ENCODE measurements around the gene SPRR1B. TPM values are rescaled to one million over a fixed set of nuclear protein-coding genes. Genes with fewer than 3 reads are reported as not detected.

SPRR1B gene
- total and polyA plus RNA-seq, 10 of the 15 experiments (the other 5 are each of a cell fraction or from before 2014, with no cell fraction given), result not detected

- H4K20me1 ChIP-seq (ENCODE audit: control insufficient read depth, insufficient read depth), result no peaks in the 10 kb centered on the region
- ChIA-PET CTCF (no interaction called here), SMC1A (ENCODE audit: uncharacterized antibody, unreplicated experiment) (no interaction called here), POLR2A (no interaction called here), RAD21 (ENCODE audit: unreplicated experiment) (no interaction called here)
- no peak for FAIRE-seq
- no peaks in the 10 kb centered on the region for H3K4me1 ChIP-seq (ENCODE audit: control insufficient read depth, insufficient read depth, low read length)
- in situ Hi-C loops (cut with MboI), result no loop called here
- H3K9me3 ChIP-seq (replicated peaks; ENCODE audit: control insufficient read depth, insufficient read depth, low read length), result no peaks in the 10 kb centered on the region
- TF ChIP-seq JUNB (IDR thresholded peaks at IDR 0.05) (no peak), MTA2 (IDR thresholded peaks at IDR 0.05; ENCODE audit: low read depth) (no peak), IRF3 (IDR thresholded peaks at IDR 0.05) (no peak), CBX5 (IDR thresholded peaks at IDR 0.05; ENCODE audit: low read depth) (no peak), ZBTB4 (CRISPR knock-in tag; IDR thresholded peaks at IDR 0.05) (no peak), NFYB (IDR thresholded peaks at IDR 0.05; ENCODE audit: insufficient read depth, low read depth, low read length) (no peak), NFYA (IDR thresholded peaks at IDR 0.05; ENCODE audit: borderline replicate concordance, low read depth, low read length) (no peak), EED (IDR thresholded peaks at IDR 0.05; ENCODE audit: low read depth) (no peak), RB1 (IDR thresholded peaks at IDR 0.05; ENCODE audit: borderline replicate concordance) (no peak)
- TF ChIP-seq, protein P1, sequence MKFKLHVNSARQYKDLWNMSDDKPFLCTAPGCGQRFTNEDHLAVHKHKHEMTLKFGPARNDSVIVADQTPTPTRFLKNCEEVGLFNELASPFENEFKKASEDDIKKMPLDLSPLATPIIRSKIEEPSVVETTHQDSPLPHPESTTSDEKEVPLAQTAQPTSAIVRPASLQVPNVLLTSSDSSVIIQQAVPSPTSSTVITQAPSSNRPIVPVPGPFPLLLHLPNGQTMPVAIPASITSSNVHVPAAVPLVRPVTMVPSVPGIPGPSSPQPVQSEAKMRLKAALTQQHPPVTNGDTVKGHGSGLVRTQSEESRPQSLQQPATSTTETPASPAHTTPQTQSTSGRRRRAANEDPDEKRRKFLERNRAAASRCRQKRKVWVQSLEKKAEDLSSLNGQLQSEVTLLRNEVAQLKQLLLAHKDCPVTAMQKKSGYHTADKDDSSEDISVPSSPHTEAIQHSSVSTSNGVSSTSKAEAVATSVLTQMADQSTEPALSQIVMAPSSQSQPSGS (IDR thresholded peaks at IDR 0.05; ENCODE audit: low read length), result no peak
- BruUV-seq (replicated peaks), result no TSS peak
- H3K36me3 ChIP-seq (ENCODE audit: control insufficient read depth in 2 of 2, insufficient read depth in 2 of 2, low read length in 1 of 2), result no peaks in the 10 kb centered on the region
- H3K27ac ChIP-seq (ENCODE audit: control insufficient read depth, insufficient read depth), result no peak overlapping the region
- intact Hi-C loops (cut with micrococcal nuclease; ENCODE audit: unreplicated experiment), result no loop called here
- WGBS (ENCODE audit: insufficient coverage, insufficient replicate concordance, low lambda C conversion rate, missing lambda C conversion rate), result 20% methylated on average over 7 of the region's 7 CpGs
- no peak overlapping the region for H3K9ac ChIP-seq (ENCODE audit: control insufficient read depth, insufficient read depth, low read length)
- H3K79me2 ChIP-seq (ENCODE audit: control insufficient read depth, insufficient read depth, low read length), result no peaks in the 10 kb centered on the region
- H2AFZ ChIP-seq (ENCODE audit: control insufficient read depth, low read depth, low read length), result no peak overlapping the region
- no peak for ATAC-seq
- no peaks in the 10 kb centered on the region; a peak in 1 of 4 replicates for H3K27me3 ChIP-seq (replicated peaks in 1 of 2; ENCODE audit: control insufficient read depth in 2 of 2, insufficient read depth in 2 of 2, low read length in 1 of 2)
- no peak for DNase-seq (ENCODE audit: low read depth, low spot score)
- H3K4me3 ChIP-seq, result no peak overlapping the region
- H3K4me2 ChIP-seq (ENCODE audit: control insufficient read depth, insufficient read depth), result no peak overlapping the region
These were observed 33.1 kb upstream of the SPRR1B start for GRCh38 chr1:152997901-152998300.
